Right atrium auricular region (tissue), 2 donors: ENCODE data around the gene ADD1. TPM values are rescaled to one million over a fixed set of nuclear protein-coding genes. Genes with fewer than 3 reads are reported as not detected.

Source experiments
- DNase-seq: peaks from one replicate; pipeline ENCODE4 v3.0.0-alpha.2; 2019; ENCODE audit warnings: low spot score
- H3K27ac ChIP-seq, 2 donors: fragments of 200-600 bp; sonication (generic); 1 replicate in 1 of 2; 2 replicates in 1 of 2; pipeline ENCODE4 v1.5.1; 2016 to 2019
- H3K27me3 ChIP-seq, 2 donors: fragments of 200-600 bp; sonication (generic); one replicate each; pipeline versions ENCODE4 v1.5.1 to v1.6.0; 2017 to 2019
- H3K36me3 ChIP-seq: fragments of 200-600 bp; sonication (generic); one replicate; pipeline ENCODE4 v1.5.1; 2016
- H3K4me1 ChIP-seq, 2 donors: fragments of 200-600 bp; sonication (generic); one replicate each; pipeline versions ENCODE4 v1.5.1 to v1.6.0; 2017 to 2019
- H3K4me3 ChIP-seq, 2 donors: fragments of 200-600 bp; sonication (generic); 1 replicate in 1 of 2; 2 replicates in 1 of 2; pipeline ENCODE4 v1.5.1; 2017 to 2019; ENCODE audit warnings: mild to moderate bottlenecking in 1 of 2, moderate library complexity in 1 of 2
- H3K9me3 ChIP-seq, 2 donors: fragments of 200-600 bp; sonication (generic); one replicate each; pipeline ENCODE4 v1.5.1; 2019
- total RNA-seq, 2 donors: library from RNA; depleted of rRNA; stranded (reverse); fragments of >200 nt; gene quantifications; one replicate each; pipeline ENCODE4 v1.1.0, GENCODE V29; 2016
- TF ChIP-seq, protein P1 (sequence below), 2 donors: fragments of 200-600 bp; sonication (generic); IDR thresholded peaks; one replicate each; pipeline ENCODE4 v1.5.1; 2019; ENCODE audit warnings: antibody characterized with exemption in 2 of 2

The ADD1 gene
- total RNA-seq, 2 donors from 2014 or later: 171 to 196 TPM

GRCh38 chr4:2816401-2816954, 27.2 kb upstream of the ADD1 start:
- no peaks in the 10 kb centered on the region for H3K9me3 ChIP-seq
- H3K27ac ChIP-seq: no peak overlapping the region
- TF ChIP-seq, protein P1, sequence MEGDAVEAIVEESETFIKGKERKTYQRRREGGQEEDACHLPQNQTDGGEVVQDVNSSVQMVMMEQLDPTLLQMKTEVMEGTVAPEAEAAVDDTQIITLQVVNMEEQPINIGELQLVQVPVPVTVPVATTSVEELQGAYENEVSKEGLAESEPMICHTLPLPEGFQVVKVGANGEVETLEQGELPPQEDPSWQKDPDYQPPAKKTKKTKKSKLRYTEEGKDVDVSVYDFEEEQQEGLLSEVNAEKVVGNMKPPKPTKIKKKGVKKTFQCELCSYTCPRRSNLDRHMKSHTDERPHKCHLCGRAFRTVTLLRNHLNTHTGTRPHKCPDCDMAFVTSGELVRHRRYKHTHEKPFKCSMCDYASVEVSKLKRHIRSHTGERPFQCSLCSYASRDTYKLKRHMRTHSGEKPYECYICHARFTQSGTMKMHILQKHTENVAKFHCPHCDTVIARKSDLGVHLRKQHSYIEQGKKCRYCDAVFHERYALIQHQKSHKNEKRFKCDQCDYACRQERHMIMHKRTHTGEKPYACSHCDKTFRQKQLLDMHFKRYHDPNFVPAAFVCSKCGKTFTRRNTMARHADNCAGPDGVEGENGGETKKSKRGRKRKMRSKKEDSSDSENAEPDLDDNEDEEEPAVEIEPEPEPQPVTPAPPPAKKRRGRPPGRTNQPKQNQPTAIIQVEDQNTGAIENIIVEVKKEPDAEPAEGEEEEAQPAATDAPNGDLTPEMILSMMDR (IDR thresholded peaks at IDR 0.05): no peak
- DNase-seq: no peak
- H3K27me3 ChIP-seq: no peaks in the 10 kb centered on the region
- peaks cover 0 to 37% of the 10 kb centered on the region in 2 donors for H3K4me1 ChIP-seq
- no peak overlapping the region for H3K4me3 ChIP-seq
- peaks cover 9% of the 10 kb centered on the region for H3K36me3 ChIP-seq

GRCh38 chr4:2817137-2817536, 26.5 kb upstream of the ADD1 start:
- Histone ChIP-seq H3K36me3 (peaks cover 9% of the 10 kb centered on the region), H3K4me1 (peaks cover 0 to 30% of the 10 kb centered on the region in 2 donors), H3K4me3 (no peak overlapping the region), H3K9me3 (no peaks in the 10 kb centered on the region), H3K27ac (no peak overlapping the region), H3K27me3 (no peaks in the 10 kb centered on the region)
- TF ChIP-seq, protein P1 (IDR thresholded peaks at IDR 0.05): no peak
- no peak for DNase-seq

GRCh38 chr4:2817701-2818350, 25.8 kb upstream of the ADD1 start:
- DNase-seq: no peak
- no peaks in the 10 kb centered on the region for H3K27me3 ChIP-seq
- peaks cover 0 to 24% of the 10 kb centered on the region in 2 donors for H3K4me1 ChIP-seq
- H3K4me3 ChIP-seq: peak overlapping the region; percentile 32 to 61
- H3K9me3 ChIP-seq: no peaks in the 10 kb centered on the region
- TF ChIP-seq, protein P1 (IDR thresholded peaks at IDR 0.05): no peak
- H3K27ac ChIP-seq: no peak overlapping the region
- H3K36me3 ChIP-seq: peaks cover 16% of the 10 kb centered on the region

DNA sequence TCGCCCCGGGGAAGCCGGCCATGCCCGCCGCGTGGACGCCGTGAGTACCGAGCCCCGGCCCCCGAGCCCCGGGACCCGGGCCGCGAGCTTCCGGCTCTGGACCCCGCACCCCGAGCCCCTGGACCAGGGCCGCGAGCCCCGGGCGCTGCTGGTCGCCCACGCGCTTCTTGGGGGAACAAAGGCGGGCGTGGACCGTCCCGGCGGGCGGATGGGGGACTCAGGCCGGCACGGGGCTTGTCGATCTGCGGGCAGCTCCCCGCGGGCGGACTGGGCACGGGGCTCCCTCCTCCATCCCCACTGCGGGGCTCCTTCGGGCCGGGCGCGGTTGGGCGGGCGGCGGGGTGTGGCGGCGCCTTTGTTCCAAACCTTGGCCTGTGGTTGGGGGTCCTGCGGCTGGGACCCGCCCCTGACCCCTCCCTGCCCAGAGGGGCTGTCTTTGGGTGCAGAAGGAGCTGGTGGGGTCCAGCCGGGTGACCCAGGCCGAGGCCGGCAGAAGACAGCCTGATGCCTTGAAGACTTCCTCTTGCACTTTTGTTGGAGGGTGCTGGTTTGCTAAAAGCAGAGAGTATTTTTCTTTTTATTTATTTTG, 25.2 kb upstream of the ADD1 start:
- Histone ChIP-seq H3K27ac (peak overlapping the region in 1 of 2 donors; percentile 47), H3K9me3 (no peaks in the 10 kb centered on the region), H3K27me3 (no peaks in the 10 kb centered on the region), H3K36me3 (peaks cover 22% of the 10 kb centered on the region), H3K4me3 (peak overlapping the region; percentile 32 to 61), H3K4me1 (peaks cover 0 to 17% of the 10 kb centered on the region in 2 donors)
- TF ChIP-seq, protein P1 (IDR thresholded peaks at IDR 0.05): no peak
- DNase-seq: no peak

GRCh38 chr4:2819244-2820215, 24.1 kb upstream of the ADD1 start:
- Histone ChIP-seq H3K27me3 (no peaks in the 10 kb centered on the region), H3K4me1 (peaks cover 0 to 16% of the 10 kb centered on the region in 2 donors), H3K9me3 (no peaks in the 10 kb centered on the region), H3K4me3 (no peak overlapping the region), H3K36me3 (peaks cover 30% of the 10 kb centered on the region), H3K27ac (no peak overlapping the region)
- TF ChIP-seq, protein P1 (IDR thresholded peaks at IDR 0.05): no peak
- no peak for DNase-seq
